IPS-18a (cell line): Measurements from ENCODE around the gene ENAH.

ENCODE experiments used
- H3K27ac ChIP-seq: one replicate; pipeline ENCODE4 v1.5.1; 2013; ENCODE audit warnings: low read length
- H3K27me3 ChIP-seq: one replicate; pipeline ENCODE4 v1.6.1; 2013; ENCODE audit warnings: mild to moderate bottlenecking, low read length; ENCODE audit not compliant: control insufficient read depth, insufficient read depth
- H3K36me3 ChIP-seq: one replicate; pipeline ENCODE4 v1.6.1; 2013; ENCODE audit warnings: low read depth, low read length; ENCODE audit not compliant: control insufficient read depth
- H3K4me1 ChIP-seq: one replicate; pipeline ENCODE4 v1.6.1; 2013; ENCODE audit warnings: low read depth, low read length; ENCODE audit not compliant: control insufficient read depth
- H3K4me3 ChIP-seq: one replicate; pipeline ENCODE4 v1.5.1; 2013; ENCODE audit warnings: low read length
- H3K9ac ChIP-seq: one replicate; pipeline ENCODE4 v1.6.1; 2013; ENCODE audit warnings: mild to moderate bottlenecking, low read length, moderate library complexity
- H3K9me3 ChIP-seq: one replicate; pipeline ENCODE4 v1.6.1; 2013; ENCODE audit warnings: low read depth, low read length; ENCODE audit not compliant: control insufficient read depth

Gene ENAH

GRCh38 chr1:225440380-225441221 is 212.3 kb downstream of the ENAH start:
- no peaks in the 10 kb centered on the region for H3K9me3 ChIP-seq
- no peak overlapping the region for H3K4me3 ChIP-seq
- no peaks in the 10 kb centered on the region for H3K36me3 ChIP-seq
- no peak overlapping the region for H3K9ac ChIP-seq
- H3K4me1 ChIP-seq, result no peaks in the 10 kb centered on the region
- H3K27me3 ChIP-seq, result no peaks in the 10 kb centered on the region
- H3K27ac ChIP-seq, result no peak overlapping the region

DNA sequence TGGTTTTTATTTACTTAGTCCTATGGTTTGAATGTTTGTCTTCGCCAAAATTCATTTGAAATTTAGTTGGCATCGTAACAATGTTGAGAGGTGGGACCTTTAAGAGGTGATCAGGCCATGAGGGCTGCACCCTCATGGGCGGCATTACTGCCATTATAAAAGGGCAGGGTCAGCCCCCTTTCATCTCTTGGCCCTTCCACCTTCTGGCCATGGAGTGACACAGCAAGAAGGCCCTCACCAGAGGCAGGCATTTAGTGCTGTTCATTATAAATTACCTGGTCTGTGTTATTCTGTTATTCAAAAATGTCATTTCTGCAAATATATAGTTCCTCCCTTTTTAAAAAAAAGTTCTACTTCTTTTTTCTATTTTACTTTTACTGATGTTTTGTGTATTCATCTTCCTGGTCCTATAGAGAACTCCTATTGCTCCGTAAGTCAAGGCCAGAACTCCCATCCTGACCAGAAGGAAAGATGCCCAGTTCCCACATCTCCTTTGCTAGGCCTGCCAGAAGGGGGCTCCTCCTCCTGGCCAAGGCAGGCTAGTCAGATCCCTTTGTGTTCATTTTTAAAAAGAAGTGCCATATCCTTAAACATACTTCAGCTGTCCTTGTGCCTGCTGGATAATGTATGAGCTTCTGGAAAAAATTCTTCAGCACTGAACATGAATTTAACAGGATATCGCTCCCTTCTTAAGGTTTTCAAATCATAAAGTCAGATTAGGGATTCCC is 215.0 kb downstream of the ENAH start:
- Histone ChIP-seq H3K9ac (no peak overlapping the region), H3K4me1 (no peaks in the 10 kb centered on the region), H3K36me3 (no peaks in the 10 kb centered on the region), H3K9me3 (no peaks in the 10 kb centered on the region), H3K27me3 (no peaks in the 10 kb centered on the region), H3K4me3 (no peak overlapping the region), H3K27ac (no peak overlapping the region)
